Measurements from ENCODE around the gene SCLY.

SCLY gene

DNA sequence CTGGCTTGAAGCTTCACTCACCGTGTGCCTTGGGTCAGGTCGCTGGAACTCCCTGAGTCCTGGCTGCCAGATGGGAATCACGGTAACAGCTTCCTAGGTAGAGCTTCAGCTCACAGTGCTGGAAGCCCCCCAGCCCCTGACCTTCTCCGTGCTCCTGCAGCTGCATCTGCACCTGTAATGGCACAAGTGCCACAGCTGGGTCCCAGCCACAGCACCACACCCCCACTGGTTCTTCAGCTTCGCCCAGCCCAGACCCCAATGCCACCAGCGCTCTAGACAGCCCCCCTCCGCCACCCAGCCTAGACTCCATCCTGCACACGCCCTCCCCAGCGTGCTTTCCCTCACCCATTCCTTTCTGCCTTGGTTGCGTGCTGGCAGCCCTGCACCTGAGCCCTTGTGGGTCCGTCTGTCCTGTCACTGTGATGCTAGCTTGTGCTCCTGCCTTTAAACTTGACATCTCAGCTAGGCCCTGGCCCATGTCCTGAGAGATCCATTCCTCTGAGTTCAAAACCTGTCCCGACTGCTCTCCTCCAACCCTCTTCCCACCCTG is 31.8 kb downstream of the SCLY start:
- Histone ChIP-seq H3K79me2 (no peaks in the 10 kb centered on the region), H3K9ac (no peak overlapping the region), H3K27me3 (ENCODE audit: control insufficient read depth, insufficient read depth, low read length) (no peaks in the 10 kb centered on the region), H3K4me3 (ENCODE audit: low read depth, low read length) (no peak overlapping the region), H3K4me1 (no peaks in the 10 kb centered on the region), H3K27ac (no peak overlapping the region), H3K9me3 (ENCODE audit: control insufficient read depth, low read length) (no peaks in the 10 kb centered on the region), H3K36me3 (ENCODE audit: control insufficient read depth, insufficient read depth, low read length) (no peaks in the 10 kb centered on the region), H3K4me2 (ENCODE audit: low read length) (no peak overlapping the region), H2AFZ (no peak overlapping the region)
- TF ChIP-seq, protein P1, sequence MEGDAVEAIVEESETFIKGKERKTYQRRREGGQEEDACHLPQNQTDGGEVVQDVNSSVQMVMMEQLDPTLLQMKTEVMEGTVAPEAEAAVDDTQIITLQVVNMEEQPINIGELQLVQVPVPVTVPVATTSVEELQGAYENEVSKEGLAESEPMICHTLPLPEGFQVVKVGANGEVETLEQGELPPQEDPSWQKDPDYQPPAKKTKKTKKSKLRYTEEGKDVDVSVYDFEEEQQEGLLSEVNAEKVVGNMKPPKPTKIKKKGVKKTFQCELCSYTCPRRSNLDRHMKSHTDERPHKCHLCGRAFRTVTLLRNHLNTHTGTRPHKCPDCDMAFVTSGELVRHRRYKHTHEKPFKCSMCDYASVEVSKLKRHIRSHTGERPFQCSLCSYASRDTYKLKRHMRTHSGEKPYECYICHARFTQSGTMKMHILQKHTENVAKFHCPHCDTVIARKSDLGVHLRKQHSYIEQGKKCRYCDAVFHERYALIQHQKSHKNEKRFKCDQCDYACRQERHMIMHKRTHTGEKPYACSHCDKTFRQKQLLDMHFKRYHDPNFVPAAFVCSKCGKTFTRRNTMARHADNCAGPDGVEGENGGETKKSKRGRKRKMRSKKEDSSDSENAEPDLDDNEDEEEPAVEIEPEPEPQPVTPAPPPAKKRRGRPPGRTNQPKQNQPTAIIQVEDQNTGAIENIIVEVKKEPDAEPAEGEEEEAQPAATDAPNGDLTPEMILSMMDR (IDR thresholded peaks at IDR 0.05), result no peak

DNA sequence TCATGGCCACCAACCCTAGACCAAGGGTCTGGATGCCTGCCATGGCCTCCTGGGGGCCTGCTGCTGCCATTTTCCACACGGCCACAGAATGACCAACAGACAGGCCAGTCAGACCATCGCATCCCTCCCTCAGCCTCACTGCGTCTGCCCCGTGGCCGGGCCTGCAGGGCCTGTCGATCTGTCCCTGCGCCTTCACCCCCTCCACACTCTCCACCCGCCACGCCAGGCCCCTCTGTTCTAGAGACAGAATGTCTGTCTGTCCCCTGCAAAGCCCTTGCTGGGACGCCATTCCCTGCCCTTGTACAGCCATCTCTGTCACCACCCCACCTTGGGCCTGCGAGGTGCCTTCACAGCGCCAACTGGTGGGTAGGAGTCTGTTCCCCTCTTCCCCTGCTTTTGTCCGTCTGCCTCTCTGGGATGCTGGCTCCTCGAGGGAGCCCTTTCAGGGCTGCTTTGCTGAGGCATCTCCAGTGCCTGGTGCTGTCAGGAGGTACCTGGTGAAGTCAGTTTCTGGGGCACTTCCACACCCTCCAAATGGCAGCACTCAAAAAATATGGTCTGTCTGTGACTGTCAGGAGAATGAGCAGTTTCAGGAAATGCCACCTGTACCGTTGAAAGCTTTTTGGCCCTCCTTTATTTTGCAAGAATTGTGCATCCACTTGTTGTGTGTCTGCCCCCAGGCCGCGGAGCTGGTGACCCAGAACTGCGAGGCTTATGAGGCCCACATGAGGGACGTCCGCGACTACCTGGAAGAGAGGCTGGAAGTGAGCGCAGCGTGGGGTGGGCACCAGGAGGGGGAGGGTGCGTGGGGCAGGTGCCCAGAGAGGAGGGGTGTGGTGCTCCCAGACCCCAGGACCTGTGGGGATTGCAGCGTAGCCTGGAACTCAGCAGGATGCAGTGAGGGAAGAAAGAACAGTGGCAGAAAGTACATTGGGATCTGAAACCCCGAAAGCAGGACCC is 32.7 kb downstream of the SCLY start:
- Histone ChIP-seq H3K27ac (no peak overlapping the region), H3K79me2 (no peaks in the 10 kb centered on the region), H3K4me3 (ENCODE audit: low read depth, low read length) (no peak overlapping the region), H3K4me1 (no peaks in the 10 kb centered on the region), H3K36me3 (ENCODE audit: control insufficient read depth, insufficient read depth, low read length) (no peaks in the 10 kb centered on the region), H3K9me3 (ENCODE audit: control insufficient read depth, low read length) (no peaks in the 10 kb centered on the region), H3K9ac (no peak overlapping the region), H3K27me3 (ENCODE audit: control insufficient read depth, insufficient read depth, low read length) (no peaks in the 10 kb centered on the region), H3K4me2 (ENCODE audit: low read length) (no peak overlapping the region), H2AFZ (no peak overlapping the region)
- TF ChIP-seq, protein P1 (IDR thresholded peaks at IDR 0.05), result no peak

DNA sequence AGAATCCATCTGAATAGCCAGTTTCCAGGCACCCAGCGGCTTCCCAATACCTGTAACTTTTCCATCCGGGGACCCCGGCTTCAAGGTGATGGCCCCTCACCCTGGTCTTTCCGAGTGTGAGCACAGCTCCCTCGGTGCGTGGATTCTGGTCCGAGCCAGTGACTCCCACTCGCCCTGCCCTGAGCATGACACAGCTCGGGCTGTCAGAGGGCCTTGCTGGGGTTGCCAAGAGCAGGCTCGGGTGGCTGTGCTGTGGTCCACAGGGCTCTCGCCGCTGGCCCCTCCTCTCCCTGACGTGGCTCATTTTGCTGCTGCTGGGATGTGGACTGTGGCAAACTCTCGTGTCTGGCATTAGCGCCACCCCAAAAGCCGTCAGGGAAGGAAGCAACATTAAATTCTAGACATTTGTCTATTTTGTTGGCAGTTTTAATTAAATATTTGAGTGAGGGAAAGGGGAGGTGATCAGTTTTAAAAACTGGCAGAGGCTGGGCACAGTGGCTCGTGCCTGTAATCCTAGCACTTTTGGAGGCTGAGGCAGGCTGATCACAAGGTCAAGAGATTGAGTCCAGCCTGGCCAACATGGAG is 33.7 kb downstream of the SCLY start:
- Histone ChIP-seq H3K9ac (no peak overlapping the region), H3K4me2 (ENCODE audit: low read length) (no peak overlapping the region)
- TF ChIP-seq, protein P1 (IDR thresholded peaks at IDR 0.05), result no peak

DNA sequence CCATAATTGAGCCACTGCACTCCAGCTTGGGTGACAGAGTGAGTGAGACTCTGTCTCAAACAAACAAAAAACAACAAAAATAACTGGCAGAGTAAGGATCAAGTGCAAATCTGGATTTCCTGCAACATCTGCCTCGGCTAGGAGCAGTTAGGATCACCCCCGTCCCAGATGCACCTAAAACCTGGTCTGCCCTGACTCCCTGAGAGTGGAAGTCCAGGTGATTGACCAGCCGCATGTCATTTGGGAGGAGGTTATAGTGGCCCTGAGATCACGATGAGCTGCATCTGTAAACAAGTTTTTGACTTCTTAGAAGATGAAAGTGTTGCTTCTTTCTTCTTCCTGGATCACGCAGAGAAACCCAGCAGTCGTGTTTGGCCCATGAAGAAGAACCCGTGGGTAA is 34.3 kb downstream of the SCLY start:
- H3K4me3 ChIP-seq (ENCODE audit: low read depth, low read length), result no peak overlapping the region
- no peaks in the 10 kb centered on the region for H3K27me3 ChIP-seq (ENCODE audit: control insufficient read depth, insufficient read depth, low read length)
- H3K79me2 ChIP-seq, result no peaks in the 10 kb centered on the region
- no peak overlapping the region for H3K9ac ChIP-seq
- H3K36me3 ChIP-seq (ENCODE audit: control insufficient read depth, insufficient read depth, low read length), result no peaks in the 10 kb centered on the region
- TF ChIP-seq, protein P1 (IDR thresholded peaks at IDR 0.05), result no peak
- H3K4me2 ChIP-seq (ENCODE audit: low read length), result no peak overlapping the region
- H3K27ac ChIP-seq, result no peak overlapping the region
- H2AFZ ChIP-seq, result no peak overlapping the region
- H3K4me1 ChIP-seq, result no peaks in the 10 kb centered on the region
- no peaks in the 10 kb centered on the region for H3K9me3 ChIP-seq (ENCODE audit: control insufficient read depth, low read length)

More for the DNA sequence above, 33.7 kb downstream of the SCLY start:
- Histone ChIP-seq H3K9me3 (ENCODE audit: control insufficient read depth, low read length) (no peaks in the 10 kb centered on the region), H3K4me3 (ENCODE audit: low read depth, low read length) (no peak overlapping the region), H2AFZ (no peak overlapping the region), H3K27me3 (ENCODE audit: control insufficient read depth, insufficient read depth, low read length) (no peaks in the 10 kb centered on the region), H3K79me2 (no peaks in the 10 kb centered on the region), H3K27ac (no peak overlapping the region), H3K4me1 (no peaks in the 10 kb centered on the region), H3K36me3 (ENCODE audit: control insufficient read depth, insufficient read depth, low read length) (no peaks in the 10 kb centered on the region)
